IMR-90 (cell line): Measurements from ENCODE around the gene FAM111A. TPM values are rescaled to one million over a fixed set of nuclear protein-coding genes. Genes with fewer than 3 reads are reported as not detected.
"Not testable (repeated sequence)": the region's sequence is repeated elsewhere in the genome, so short reads cannot be mapped to it uniquely, and the experiment has no call there.

Experiments
- ATAC-seq: fragments of 200-7000 bp; cut with Tn5 transposase; 2 replicates; pipeline ENCODE4 v1.9.1; 2020; ENCODE audit warnings: low read depth, mild to moderate bottlenecking, moderate library complexity
- BruUV-seq: library from RNA; stranded (reverse); fragments of 400-500 nt; replicated peaks from 2 replicates; lab custom pipeline; 2021; lab: Mats Ljungman, UMichigan
- CTCF ChIA-PET: fragments of 300-600 bp; formaldehyde crosslinking; extraction: SDS; loops from one replicate; lab custom pipeline; 2021; ENCODE audit warnings: antibody characterized with exemption; lab: Yijun Ruan, JAX
- POLR2A ChIA-PET: fragments of 300-600 bp; sonication (Branson Sonifier 250); formaldehyde crosslinking; loops from one replicate; lab custom pipeline; 2022; ENCODE audit warnings: antibody characterized with exemption; ENCODE audit not compliant: unreplicated experiment; lab: Charles Lee
- DNase-seq: peaks from one replicate; pipeline ENCODE4 v3.0.0; 2013
- H2AFZ ChIP-seq: replicated peaks from 2 replicates; pipeline ENCODE3; 2013; ENCODE audit warnings: low read length, mild to moderate bottlenecking; ENCODE audit not compliant: poor library complexity
- H2AK5ac ChIP-seq: 2 replicates; pipeline ENCODE4 v1.6.1; 2013; ENCODE audit warnings: low read depth, low read length, inconsistent platforms
- H2AK9ac ChIP-seq: replicated peaks from 2 replicates; pipeline ENCODE3; 2013; ENCODE audit warnings: mild to moderate bottlenecking, low read depth, low read length, moderate library complexity; ENCODE audit not compliant: poor library complexity
- H2BK120ac ChIP-seq: 2 replicates; pipeline ENCODE4 v1.6.1; 2013; ENCODE audit warnings: low read depth, low read length, inconsistent platforms
- H2BK15ac ChIP-seq: 3 replicates; pipeline ENCODE4 v1.6.1; 2013; ENCODE audit warnings: low read depth, low read length, inconsistent platforms
- H2BK20ac ChIP-seq: 2 replicates; pipeline ENCODE4 v1.6.1; 2013; ENCODE audit warnings: low read depth, mild to moderate bottlenecking, inconsistent platforms, low read length, moderate library complexity
- H2BK5ac ChIP-seq: 2 replicates; pipeline ENCODE4 v1.6.1; 2013; ENCODE audit warnings: mild to moderate bottlenecking, low read depth, low read length, inconsistent platforms; ENCODE audit not compliant: poor library complexity, severe bottlenecking
- H3K14ac ChIP-seq: replicated peaks from 2 replicates; pipeline ENCODE4 v1.6.1; 2013; ENCODE audit warnings: low read depth, low read length, inconsistent platforms
- H3K18ac ChIP-seq: 2 replicates; pipeline ENCODE4 v1.6.1; 2013; ENCODE audit warnings: low read depth, low read length, control low read depth
- H3K23ac ChIP-seq: 2 replicates; pipeline ENCODE4 v1.6.1; 2013; ENCODE audit warnings: low read depth, low read length, inconsistent platforms
- H3K27ac ChIP-seq: 2 replicates; pipeline ENCODE4 v1.5.1; 2013; ENCODE audit warnings: mild to moderate bottlenecking, control low read depth, low read length; ENCODE audit not compliant: insufficient read depth
- H3K27me3 ChIP-seq: 2 replicates; pipeline ENCODE4 v1.6.1; 2013; ENCODE audit warnings: low read length; ENCODE audit not compliant: control insufficient read depth, insufficient read depth
- H3K36me3 ChIP-seq: 2 replicates; pipeline ENCODE4 v1.6.1; 2013; ENCODE audit warnings: low read length, mixed read lengths; ENCODE audit not compliant: control insufficient read depth, insufficient read depth
- H3K4ac ChIP-seq: 2 replicates; pipeline ENCODE4 v1.6.1; 2013; ENCODE audit warnings: low read depth, low read length, inconsistent platforms
- H3K4me1 ChIP-seq: 2 replicates; pipeline ENCODE4 v1.6.1; 2013; ENCODE audit warnings: low read length, mixed read lengths; ENCODE audit not compliant: control insufficient read depth, insufficient read depth
- H3K4me2 ChIP-seq: 2 replicates; pipeline ENCODE4 v1.6.1; 2013; ENCODE audit warnings: low read depth, mild to moderate bottlenecking, control low read depth, low read length, moderate library complexity
- H3K4me3 ChIP-seq: 2 replicates; pipeline ENCODE4 v1.5.1; 2013; ENCODE audit warnings: low read depth, mild to moderate bottlenecking, control low read depth, low read length, moderate library complexity; ENCODE audit not compliant: insufficient read depth
- H3K56ac ChIP-seq: 2 replicates; pipeline ENCODE4 v1.6.1; 2013; ENCODE audit warnings: low read length, inconsistent platforms; ENCODE audit not compliant: insufficient read depth; ENCODE audit errors: extremely low read depth
- H3K79me1 ChIP-seq, 2 experiments: 2 replicates each; pipeline ENCODE4 v1.6.1; 2013; ENCODE audit warnings: low read length in 2 of 2, inconsistent platforms in 1 of 2, low read depth in 1 of 2
- H3K9ac ChIP-seq: 2 replicates; pipeline ENCODE4 v1.6.1; 2013; ENCODE audit warnings: low read depth, low read length, control low read depth
- H3K9me1 ChIP-seq: 2 replicates; pipeline ENCODE4 v1.6.1; 2013; ENCODE audit warnings: low read length, inconsistent platforms; ENCODE audit not compliant: insufficient read depth
- H3K9me3 ChIP-seq: 2 replicates; pipeline ENCODE4 v1.6.1; 2013; ENCODE audit warnings: low read length; ENCODE audit not compliant: control insufficient read depth, insufficient read depth
- H4K20me1 ChIP-seq: 2 replicates; pipeline ENCODE4 v1.6.1; 2013; ENCODE audit warnings: low read length, inconsistent platforms; ENCODE audit not compliant: insufficient read depth
- H4K5ac ChIP-seq: 2 replicates; pipeline ENCODE4 v1.6.1; 2013; ENCODE audit warnings: mild to moderate bottlenecking, low read depth, low read length, control low read depth
- H4K8ac ChIP-seq, 2 experiments: 2 replicates each; pipeline ENCODE4 v1.6.1; 2013; ENCODE audit warnings: low read depth in 2 of 2, low read length in 2 of 2, control low read depth in 1 of 2, inconsistent platforms in 1 of 2
- H4K91ac ChIP-seq: 2 replicates; pipeline ENCODE4 v1.6.1; 2013; ENCODE audit warnings: low read depth, low read length, inconsistent platforms; ENCODE audit not compliant: insufficient read depth
- WGBS, 2 experiments: methylation state at CpG; one replicate each; pipeline versions ENCODE4 v1.1.5 to v1.1.7; 2013; ENCODE audit warnings: missing lambda C conversion rate in 2 of 2; ENCODE audit not compliant: insufficient read length in 1 of 2; ENCODE audit errors: extremely low coverage in 2 of 2; 5-methylcytosine and 5-hydroxymethylcytosine counted together
- dilution Hi-C: fragments of 300-500 bp; cut with HindIII; formaldehyde crosslinking; loops from one replicate; pipeline ENCODE4 v1.14.3; 2018; ENCODE audit warnings: low sequenced_read_pairs; ENCODE audit not compliant: unreplicated experiment
- in situ Hi-C: fragments of 300-500 bp; cut with MboI; formaldehyde crosslinking; loops from 3 replicates; pipeline ENCODE4 v1.14.3; 2019; ENCODE audit warnings: low sequenced_read_pairs, inconsistent platforms, mixed read lengths
- intact Hi-C: fragments of 100-400 bp; cut with micrococcal nuclease; formaldehyde crosslinking; loops from 2 replicates; pipeline ENCODE4 v1.10.0; 2022
- polyA plus RNA-seq, 3 experiments: library from polyadenylated mRNA; depleted of rRNA; stranded (reverse); fragments of >200 nt; gene quantifications; 2 replicates each; pipeline ENCODE4 v1.2.3, GENCODE V29; 2012; ENCODE audit warnings: low replicate concordance in 1 of 3
- total RNA-seq: library from RNA; depleted of rRNA; stranded (reverse); fragments of >200 nt; gene quantifications from 2 replicates; pipeline ENCODE4 v1.2.3, GENCODE V29; 2012

FAM111A gene
- total and polyA plus RNA-seq, 2 of the 4 experiments (the other 2 are of a cell fraction): 19.9 to 36.4 TPM

DNA sequence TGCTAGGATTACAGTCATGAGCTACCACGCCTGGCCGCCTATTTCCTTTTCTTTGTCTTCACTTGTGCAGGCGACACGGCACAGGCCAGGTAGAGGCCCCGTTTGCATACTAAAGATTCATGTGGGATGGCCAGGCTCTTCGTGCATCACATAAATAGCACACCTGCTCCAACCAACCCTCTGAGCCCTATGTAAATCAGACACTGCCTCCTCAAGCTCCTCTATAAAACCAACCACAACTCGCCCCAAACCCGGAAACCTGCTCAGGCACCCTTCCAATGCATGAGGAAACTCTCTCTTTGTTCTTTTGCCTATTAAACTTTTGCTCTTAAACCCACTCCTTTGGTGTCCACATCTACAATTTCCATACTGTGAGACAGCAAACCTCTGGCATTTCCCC, 44.7 kb upstream of the FAM111A start:
- H3K4me2 ChIP-seq, H3K9me1 ChIP-seq, BruUV-seq, dilution Hi-C loops, H4K20me1 ChIP-seq, H3K14ac ChIP-seq, H2BK15ac ChIP-seq, H4K91ac ChIP-seq, H2BK120ac ChIP-seq, H3K27ac ChIP-seq, H2AK9ac ChIP-seq, H2AK5ac ChIP-seq, H3K4ac ChIP-seq, H3K9me3 ChIP-seq, H3K79me1 ChIP-seq, ATAC-seq, DNase-seq, H3K18ac ChIP-seq, H3K36me3 ChIP-seq, H3K9ac ChIP-seq, H3K27me3 ChIP-seq, H2BK5ac ChIP-seq, H3K23ac ChIP-seq, in situ Hi-C loops, POLR2A ChIA-PET, H2AFZ ChIP-seq, H3K4me3 ChIP-seq, H2BK20ac ChIP-seq, H4K8ac ChIP-seq, H3K4me1 ChIP-seq, H3K56ac ChIP-seq, H4K5ac ChIP-seq: not testable (repeated sequence)
- WGBS, 2 experiments: 50% methylated on average over 1 of the region's 8 CpGs; no CpG with 5 or more reads in 1 of the 2 experiments
- intact Hi-C loops: loop anchor here (1.0 kb wide), 2 partner anchors 38 to 60 kb away; no protein-coding TSS in a partner anchor
- CTCF ChIA-PET: interaction anchor here (0.7 to 2.9 kb wide), 4 partner anchors 38 to 299 kb away, joined by 3 to 8 read pairs (median 4); no protein-coding TSS in a partner anchor
